Gastroesophageal sphincter (tissue), 4 donors: ENCODE measurements around the gene NOC2L. TPM values are rescaled to one million over a fixed set of nuclear protein-coding genes. Genes with fewer than 3 reads are reported as not detected.

Source experiments
- ATAC-seq: fragments of 150-250 bp; one replicate; pipeline ENCODE4 v1.9.1; 2016; ENCODE audit warnings: mild to moderate bottlenecking, moderate library complexity
- H3K27ac ChIP-seq, 4 donors: fragments of 200-600 bp; sonication (generic) in 3 of 4; 1 replicate in 3 of 4; 2 replicates in 1 of 4; pipeline ENCODE4 v1.5.1; 2016 to 2019
- H3K27me3 ChIP-seq: fragments of 200-600 bp; sonication (generic); one replicate; pipeline ENCODE4 v1.5.1; 2019
- H3K36me3 ChIP-seq, 2 donors: fragments of 200-600 bp; sonication (generic); one replicate each; pipeline ENCODE4 v1.5.1; 2019; ENCODE audit warnings: control low read depth in 1 of 2
- H3K4me1 ChIP-seq, 3 donors: fragments of 200-600 bp; sonication (generic); 1 replicate in 2 of 3; 2 replicates in 1 of 3; pipeline ENCODE4 v1.5.1; 2016 to 2019; ENCODE audit warnings: control low read depth in 2 of 3
- H3K4me3 ChIP-seq, 2 donors: fragments of 200-600 bp; sonication (generic); one replicate each; pipeline ENCODE4 v1.5.1; 2019; ENCODE audit warnings: mild to moderate bottlenecking in 1 of 2, moderate library complexity in 1 of 2
- H3K9me3 ChIP-seq, 3 donors: fragments of 200-600 bp; sonication (generic); one replicate each; pipeline ENCODE4 v1.5.1; 2017 to 2019; ENCODE audit warnings: control low read depth in 2 of 3
- EP300 ChIP-seq: sonication (generic); formaldehyde crosslinking; IDR thresholded peaks from one replicate; pipeline ENCODE4 v1.6.1; 2017; ENCODE audit warnings: antibody characterized with exemption, mild to moderate bottlenecking
- POLR2A ChIP-seq, 2 donors: fragments of 450-650 bp; IDR thresholded peaks; one replicate each; pipeline ENCODE4 v1.6.1; 2017; ENCODE audit warnings: antibody characterized with exemption in 2 of 2, mild to moderate bottlenecking in 2 of 2, moderate library complexity in 1 of 2
- POLR2AphosphoS5 ChIP-seq: sonication (generic); formaldehyde crosslinking; IDR thresholded peaks from one replicate; pipeline ENCODE4 v1.6.1; 2017; ENCODE audit warnings: antibody characterized with exemption
- whole genome bisulfite sequencing, 2 donors: methylation state at CpG; one replicate each; pipeline ENCODE4 v1.1.5; 2018; ENCODE audit warnings: low coverage in 1 of 2; 5-methylcytosine and 5-hydroxymethylcytosine counted together
- total RNA-seq, 4 donors: library from RNA; depleted of rRNA; stranded (reverse); fragments of >200 nt; gene quantifications; one replicate each; pipeline ENCODE4 v1.1.0, GENCODE V29; 2016
- TF ChIP-seq, protein P1 (sequence below), 4 experiments: fragments of 200-600 bp in 2 of 4; fragments of 450-650 bp in 2 of 4; sonication (generic) in 1 of 4; IDR thresholded peaks; one replicate each; pipeline ENCODE4 v1.5.1; 2017 to 2019; ENCODE audit warnings: antibody characterized with exemption in 4 of 4, mild to moderate bottlenecking in 2 of 4, moderate library complexity in 2 of 4

The NOC2L gene
- total RNA-seq, 4 donors from 2014 or later, result 36.3 to 54.1 (median 45.2) TPM

DNA sequence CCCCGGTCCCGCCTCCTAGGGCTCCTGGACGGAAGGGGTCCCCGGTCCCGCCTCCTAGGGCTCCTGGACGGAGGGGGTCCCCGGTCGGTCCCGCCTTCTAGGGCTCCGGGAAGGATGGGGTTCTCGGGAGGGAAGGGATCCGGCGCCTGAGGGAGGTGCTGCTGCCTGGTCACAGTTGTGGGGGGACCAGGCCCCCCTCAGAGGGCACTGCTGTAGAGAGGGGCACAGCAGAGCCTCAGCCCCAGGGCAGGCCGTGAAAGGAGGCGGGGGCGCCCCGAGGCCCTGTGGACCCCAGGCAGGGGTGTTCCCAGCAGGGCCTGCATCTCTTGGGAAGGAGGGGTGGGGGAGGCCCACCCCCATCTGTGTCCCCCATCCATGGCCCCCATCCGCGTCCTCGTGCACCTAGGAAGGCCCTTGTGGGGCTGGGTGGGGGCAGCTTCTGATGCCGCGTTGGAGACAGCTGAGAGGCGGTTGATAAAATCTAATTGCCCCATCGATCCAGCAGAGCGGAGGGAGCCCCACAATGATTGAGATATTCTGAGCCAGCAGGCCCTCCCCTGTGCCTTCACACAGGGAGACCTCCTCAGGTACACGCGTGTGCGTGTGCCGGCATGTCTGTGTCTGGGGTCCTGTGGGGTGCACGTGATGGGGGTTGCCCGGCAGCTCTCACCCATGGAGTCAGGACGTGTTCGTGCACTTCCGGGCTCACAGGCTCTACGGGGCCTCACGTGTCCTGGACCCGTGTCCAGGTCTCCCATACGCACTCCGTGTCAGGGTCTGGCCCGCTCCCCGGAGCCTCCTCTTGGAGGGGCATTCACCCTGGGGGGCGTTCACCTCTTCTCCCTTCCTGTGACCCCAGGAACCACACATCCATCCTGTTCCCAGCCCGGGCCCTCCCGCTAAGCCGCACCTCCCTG, 22.4 kb downstream of the NOC2L start:
- H3K4me3 ChIP-seq, result no peak overlapping the region
- ATAC-seq, result no peak
- H3K27ac ChIP-seq, result no peak overlapping the region
- H3K4me1 ChIP-seq, result peaks cover 0 to 45% (median 25%) of the 10 kb centered on the region in 3 donors
- no peak for TF ChIP-seq POLR2AphosphoS5
- TF ChIP-seq, protein P1, sequence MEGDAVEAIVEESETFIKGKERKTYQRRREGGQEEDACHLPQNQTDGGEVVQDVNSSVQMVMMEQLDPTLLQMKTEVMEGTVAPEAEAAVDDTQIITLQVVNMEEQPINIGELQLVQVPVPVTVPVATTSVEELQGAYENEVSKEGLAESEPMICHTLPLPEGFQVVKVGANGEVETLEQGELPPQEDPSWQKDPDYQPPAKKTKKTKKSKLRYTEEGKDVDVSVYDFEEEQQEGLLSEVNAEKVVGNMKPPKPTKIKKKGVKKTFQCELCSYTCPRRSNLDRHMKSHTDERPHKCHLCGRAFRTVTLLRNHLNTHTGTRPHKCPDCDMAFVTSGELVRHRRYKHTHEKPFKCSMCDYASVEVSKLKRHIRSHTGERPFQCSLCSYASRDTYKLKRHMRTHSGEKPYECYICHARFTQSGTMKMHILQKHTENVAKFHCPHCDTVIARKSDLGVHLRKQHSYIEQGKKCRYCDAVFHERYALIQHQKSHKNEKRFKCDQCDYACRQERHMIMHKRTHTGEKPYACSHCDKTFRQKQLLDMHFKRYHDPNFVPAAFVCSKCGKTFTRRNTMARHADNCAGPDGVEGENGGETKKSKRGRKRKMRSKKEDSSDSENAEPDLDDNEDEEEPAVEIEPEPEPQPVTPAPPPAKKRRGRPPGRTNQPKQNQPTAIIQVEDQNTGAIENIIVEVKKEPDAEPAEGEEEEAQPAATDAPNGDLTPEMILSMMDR (IDR thresholded peaks at IDR 0.05), result no peak
- TF ChIP-seq EP300, result no peak
- TF ChIP-seq POLR2A (IDR thresholded peaks at IDR 0.05), result no peak
- peaks cover 92% of the 10 kb centered on the region for H3K27me3 ChIP-seq
- H3K36me3 ChIP-seq, result no peaks in the 10 kb centered on the region
- H3K9me3 ChIP-seq, result no peaks in the 10 kb centered on the region
- 20% methylated on average over 1 of the region's 45 CpGs; no CpG with 5 or more reads in 1 of the 2 donors for WGBS, 2 donors

DNA sequence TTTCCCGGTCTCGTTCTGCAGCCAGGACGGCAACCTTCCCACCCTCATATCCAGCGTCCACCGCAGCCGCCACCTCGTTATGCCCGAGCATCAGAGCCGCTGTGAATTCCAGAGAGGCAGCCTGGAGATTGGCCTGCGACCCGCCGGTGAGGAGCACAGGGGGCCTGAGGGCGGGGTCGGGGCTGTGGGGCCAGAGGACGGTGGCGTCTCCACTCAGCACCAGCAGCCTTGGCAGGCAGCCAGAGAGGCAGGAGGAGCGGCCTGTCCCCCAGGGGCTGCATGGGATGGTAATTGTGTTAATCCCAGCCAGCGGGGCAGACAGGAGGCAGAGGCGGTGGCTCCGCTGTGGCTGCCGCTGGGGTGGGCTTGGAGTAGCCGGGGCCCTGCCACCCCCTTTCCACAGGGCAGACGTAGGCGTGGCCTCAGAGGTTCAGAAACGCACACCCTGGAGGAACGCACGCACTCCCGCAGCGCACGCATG, 23.3 kb downstream of the NOC2L start:
- no peaks in the 10 kb centered on the region for H3K36me3 ChIP-seq
- 13 to 80% methylated on average over 1 to 3 of the region's 30 CpGs for WGBS, 2 donors
- peaks cover 92% of the 10 kb centered on the region for H3K27me3 ChIP-seq
- ATAC-seq, result no peak
- H3K27ac ChIP-seq, result no peak overlapping the region
- H3K4me3 ChIP-seq, result no peak overlapping the region
- TF ChIP-seq, protein P1 (IDR thresholded peaks at IDR 0.05), result no peak
- TF ChIP-seq POLR2A (IDR thresholded peaks at IDR 0.05), result no peak
- TF ChIP-seq EP300, result no peak
- no peak for TF ChIP-seq POLR2AphosphoS5
- H3K4me1 ChIP-seq, result peaks cover 0 to 37% (median 17%) of the 10 kb centered on the region in 3 donors
- no peaks in the 10 kb centered on the region for H3K9me3 ChIP-seq

DNA sequence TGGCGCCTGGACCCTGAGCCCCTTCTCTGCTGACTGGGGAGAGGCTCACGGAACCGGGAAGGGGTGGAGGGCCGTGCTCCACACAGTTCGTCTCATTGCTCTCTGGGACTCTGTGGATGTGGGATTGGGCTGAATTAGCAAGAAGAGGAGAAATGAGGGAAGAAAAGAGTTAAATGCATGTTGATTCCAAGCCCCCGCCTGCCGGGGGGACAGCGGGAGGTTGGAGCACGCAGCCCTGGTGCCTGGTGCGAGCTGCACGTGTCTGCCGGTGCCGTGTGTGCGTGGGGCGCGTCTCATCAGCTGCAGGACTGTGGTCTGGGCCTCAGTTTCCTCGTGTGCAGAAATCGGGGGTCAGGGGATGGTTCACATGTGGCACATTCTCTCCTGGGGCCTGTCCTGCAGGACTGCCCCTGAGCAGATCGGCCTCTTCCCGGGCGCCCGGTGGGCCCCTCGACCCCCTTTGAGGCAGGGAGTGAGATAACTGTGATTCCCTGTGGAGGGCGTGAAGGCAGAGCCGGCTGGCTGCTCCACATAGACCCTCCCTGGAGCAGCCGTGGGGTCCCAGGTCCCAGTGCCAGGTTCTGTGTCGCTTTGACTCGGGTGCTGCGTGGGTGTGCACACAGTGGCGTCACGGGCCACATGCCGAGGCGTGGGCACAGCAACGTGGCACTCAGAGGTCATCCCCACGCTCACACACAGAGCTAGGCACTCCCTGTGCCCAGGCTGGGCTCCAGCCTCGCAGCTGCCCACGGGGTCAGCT, 23.9 kb downstream of the NOC2L start:
- Histone ChIP-seq H3K36me3 (no peaks in the 10 kb centered on the region), H3K4me1 (peaks cover 0 to 30% (median 11%) of the 10 kb centered on the region in 3 donors), H3K9me3 (no peaks in the 10 kb centered on the region), H3K27ac (no peak overlapping the region), H3K27me3 (peaks cover 92% of the 10 kb centered on the region), H3K4me3 (no peak overlapping the region)
- no peak for ATAC-seq
- TF ChIP-seq EP300, result no peak
- no peak for TF ChIP-seq POLR2AphosphoS5
- no peak for TF ChIP-seq POLR2A (IDR thresholded peaks at IDR 0.05)
- TF ChIP-seq, protein P1 (IDR thresholded peaks at IDR 0.05), result no peak
- WGBS, 2 donors, result 20 to 27% methylated on average over 2 to 12 of the region's 37 CpGs

DNA sequence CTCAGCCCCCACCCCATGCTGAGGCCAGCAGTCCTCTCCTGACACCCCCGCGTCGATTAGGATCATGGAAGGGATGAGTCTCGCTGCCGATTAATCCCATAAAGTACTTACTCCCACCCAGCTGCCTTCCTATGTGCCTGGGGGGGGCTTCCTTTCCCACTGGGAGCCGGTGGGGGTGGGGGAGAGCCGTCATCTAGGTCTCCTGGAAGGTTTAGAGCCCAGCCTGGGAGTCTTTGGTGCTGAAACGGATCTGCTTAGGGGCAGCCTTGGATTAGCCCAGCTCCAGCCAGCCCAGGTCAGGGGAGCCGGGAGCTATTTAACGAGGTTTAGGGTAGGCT, 25.5 kb downstream of the NOC2L start:
- Histone ChIP-seq H3K4me3 (no peak overlapping the region), H3K4me1 (peaks cover 0 to 15% (median 6%) of the 10 kb centered on the region in 3 donors), H3K9me3 (no peaks in the 10 kb centered on the region), H3K27me3 (peaks cover 92% of the 10 kb centered on the region), H3K27ac (no peak overlapping the region), H3K36me3 (no peaks in the 10 kb centered on the region)
- no peak for TF ChIP-seq EP300
- no peak for TF ChIP-seq POLR2AphosphoS5
- TF ChIP-seq, protein P1 (IDR thresholded peaks at IDR 0.05), result no peak
- no peak for TF ChIP-seq POLR2A (IDR thresholded peaks at IDR 0.05)
- WGBS, 2 donors, result no CpG with 5 or more reads among the region's 10 CpGs
- no peak for ATAC-seq
